ENCODE measurements around the gene MPPED2. TPM values are rescaled to one million over a fixed set of nuclear protein-coding genes. Genes with fewer than 3 reads are reported as not detected.

Gene MPPED2
- total RNA-seq, 5 donors from 2014 or later (not counting 1 experiment from before 2014, with no cell fraction given): 0.58 to 8.1 (median 0.99) TPM

DNA sequence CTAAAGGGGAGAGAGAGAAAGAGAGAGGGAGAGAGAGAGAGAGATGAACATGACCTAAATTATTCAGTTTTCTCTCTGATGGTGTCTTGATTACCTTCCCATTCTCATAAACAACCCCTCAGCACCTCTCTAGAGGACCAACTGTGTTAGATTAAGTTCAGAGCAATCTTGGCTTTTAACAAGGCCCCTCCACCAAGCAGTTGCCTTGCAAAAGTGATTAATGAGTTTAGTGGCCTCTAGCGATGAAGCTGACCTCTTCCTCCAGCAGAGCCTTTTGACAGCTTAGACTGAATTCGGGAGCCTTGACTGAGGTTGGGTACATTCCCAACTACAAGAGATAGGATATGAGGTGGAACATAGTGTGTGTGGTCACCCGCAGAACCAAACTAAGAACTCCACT, 197.2 kb downstream of the MPPED2 start:
- Histone ChIP-seq H3K27ac (ENCODE audit: low read length) (no peak overlapping the region), H3K36me3 (ENCODE audit: control insufficient read depth in 2 of 2, extremely low read depth in 1 of 2, insufficient read depth in 1 of 2, low read length in 1 of 2) (no peaks in the 10 kb centered on the region), H3K4me1 (ENCODE audit: control insufficient read depth in 1 of 2, extremely low read depth in 1 of 2, insufficient read depth in 2 of 2, low read length in 2 of 2) (no peaks in the 10 kb centered on the region), H3K9me3 (no peaks in the 10 kb centered on the region), H3K27me3 (replicated peaks in 1 of 2; ENCODE audit: control insufficient read depth in 2 of 2, extremely low read depth in 1 of 2, insufficient read depth in 2 of 2, low read length in 1 of 2) (no peaks in the 10 kb centered on the region), H3K4me3 (ENCODE audit: control insufficient read depth in 1 of 2, extremely low read depth in 1 of 2, low read length in 1 of 2) (no peak overlapping the region)
- ChIA-PET CTCF (no interaction called here), POLR2A (no interaction called here)
- H3K4me3 Mint-ChIP-seq: no peak overlapping the region
- DNase-seq (no peak), ATAC-seq (replicated peaks in 1 of 4) (no peak)
- H3K27me3 Mint-ChIP-seq: peaks cover 1 to 16% of the 10 kb centered on the region in 2 donors
- no CpG with 5 or more reads among the region's 3 CpGs for WGBS (ENCODE audit: insufficient coverage)
- no peaks in the 10 kb centered on the region for H3K4me1 Mint-ChIP-seq
- no peak overlapping the region for H3K27ac Mint-ChIP-seq
- no peaks in the 10 kb centered on the region for H3K36me3 Mint-ChIP-seq
- H3K9me3 Mint-ChIP-seq: no peaks in the 10 kb centered on the region

DNA sequence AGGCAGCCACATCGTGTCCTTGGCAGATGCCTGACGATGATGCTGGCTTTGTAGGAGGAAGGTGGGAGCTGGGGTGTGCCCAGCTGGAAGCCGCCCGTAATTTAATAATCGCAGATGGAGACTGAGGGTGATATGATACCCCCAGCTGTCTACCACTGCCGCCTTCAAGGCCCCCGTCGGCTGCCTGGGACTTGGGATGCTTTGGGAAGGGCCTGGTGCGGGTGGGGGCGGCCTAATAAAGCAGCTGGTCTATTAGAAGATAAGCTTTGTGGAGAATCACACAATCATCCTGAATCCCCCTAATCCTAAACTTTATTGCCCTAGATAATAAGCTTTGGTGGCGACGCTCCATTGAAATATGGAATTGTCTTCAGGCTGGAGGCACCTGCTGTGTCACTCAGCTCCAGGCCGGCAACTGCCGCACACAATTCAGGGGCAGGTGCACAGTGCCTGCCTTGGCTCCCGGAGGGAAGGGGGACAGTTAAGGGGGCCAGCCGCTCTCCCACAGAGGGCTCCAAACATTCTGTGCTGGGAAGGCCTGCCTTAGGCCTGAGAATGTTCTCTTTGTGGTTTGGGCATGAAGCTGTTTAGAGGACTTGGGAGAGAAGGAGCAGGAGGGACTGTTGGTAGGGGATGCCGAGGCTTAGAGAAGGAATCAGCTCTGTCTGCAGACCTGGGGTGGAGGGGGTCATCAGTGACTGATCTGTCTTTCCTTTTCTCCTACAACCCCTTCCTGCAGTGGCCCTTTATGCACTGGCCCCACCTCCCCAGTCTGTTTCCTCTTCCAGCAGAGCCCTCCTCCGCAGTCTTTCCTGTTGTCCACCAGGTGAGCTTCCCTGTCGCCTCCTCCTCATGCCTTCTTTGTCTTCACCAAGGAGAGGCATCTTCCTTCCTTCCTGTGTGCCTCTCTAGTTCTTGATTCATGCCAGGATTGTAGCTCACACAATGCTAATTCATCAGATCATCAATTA, 198.0 kb downstream of the MPPED2 start:
- H3K4me3 ChIP-seq (ENCODE audit: control insufficient read depth in 1 of 2, extremely low read depth in 1 of 2, low read length in 1 of 2): no peak overlapping the region
- Mint-ChIP-seq H3K4me1 (no peaks in the 10 kb centered on the region), H3K36me3 (no peaks in the 10 kb centered on the region), H3K9me3 (no peaks in the 10 kb centered on the region), H3K4me3 (no peak overlapping the region), H3K27ac (no peak overlapping the region), H3K27me3 (peaks cover 1 to 17% of the 10 kb centered on the region in 2 donors)
- no peak for DNase-seq
- no peaks in the 10 kb centered on the region for H3K9me3 ChIP-seq
- H3K4me1 ChIP-seq (ENCODE audit: control insufficient read depth in 1 of 2, extremely low read depth in 1 of 2, insufficient read depth in 2 of 2, low read length in 2 of 2): no peaks in the 10 kb centered on the region
- CTCF ChIA-PET: interaction anchor here in 1 of 2 donors (0.6 kb wide), 1 partner anchor 49 kb away, joined by 3 read pairs; no protein-coding TSS in a partner anchor
- POLR2A ChIA-PET: no interaction called here
- ATAC-seq (replicated peaks in 1 of 4): no peak
- H3K27ac ChIP-seq (ENCODE audit: low read length): no peak overlapping the region
- 87% methylated on average over 7 of the region's 19 CpGs for WGBS (ENCODE audit: insufficient coverage)
- H3K36me3 ChIP-seq (ENCODE audit: control insufficient read depth in 2 of 2, extremely low read depth in 1 of 2, insufficient read depth in 1 of 2, low read length in 1 of 2): no peaks in the 10 kb centered on the region
- no peaks in the 10 kb centered on the region for H3K27me3 ChIP-seq (replicated peaks in 1 of 2; ENCODE audit: control insufficient read depth in 2 of 2, extremely low read depth in 1 of 2, insufficient read depth in 2 of 2, low read length in 1 of 2)

DNA sequence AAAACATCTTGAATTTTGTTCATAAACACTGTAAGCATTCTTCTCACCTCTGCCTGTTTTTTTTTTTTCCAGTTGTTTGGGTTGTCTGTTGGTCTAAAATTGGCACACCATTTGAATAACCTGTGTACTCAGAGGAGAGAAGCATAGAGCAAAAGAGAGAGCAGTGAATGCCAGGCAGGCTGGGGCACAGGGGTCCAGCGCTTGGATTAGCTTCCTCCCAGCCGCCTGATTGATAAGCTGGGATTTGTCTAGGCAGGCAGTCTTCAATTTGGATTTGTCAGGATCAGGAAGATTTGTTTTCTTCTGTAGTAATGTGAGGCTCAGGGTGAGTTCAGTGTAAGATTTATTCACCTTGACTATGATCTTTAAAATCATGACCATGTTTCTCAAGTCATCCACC, 204.3 kb downstream of the MPPED2 start:
- no peaks in the 10 kb centered on the region for H3K36me3 ChIP-seq (ENCODE audit: control insufficient read depth in 2 of 2, extremely low read depth in 1 of 2, insufficient read depth in 1 of 2, low read length in 1 of 2)
- no peak for ATAC-seq (replicated peaks in 1 of 4)
- Mint-ChIP-seq H3K27me3 (peaks cover 1 to 20% of the 10 kb centered on the region in 2 donors), H3K36me3 (no peaks in the 10 kb centered on the region), H3K9me3 (no peaks in the 10 kb centered on the region), H3K4me3 (no peak overlapping the region), H3K27ac (no peak overlapping the region), H3K4me1 (no peaks in the 10 kb centered on the region)
- no peak overlapping the region for H3K4me3 ChIP-seq (ENCODE audit: control insufficient read depth in 1 of 2, extremely low read depth in 1 of 2, low read length in 1 of 2)
- no peaks in the 10 kb centered on the region for H3K4me1 ChIP-seq (ENCODE audit: control insufficient read depth in 1 of 2, extremely low read depth in 1 of 2, insufficient read depth in 2 of 2, low read length in 2 of 2)
- DNase-seq: no peak
- H3K9me3 ChIP-seq: no peaks in the 10 kb centered on the region
- no peak overlapping the region for H3K27ac ChIP-seq (ENCODE audit: low read length)
- POLR2A ChIA-PET: no interaction called here
- WGBS (ENCODE audit: insufficient coverage): no CpG with 5 or more reads among the region's 2 CpGs
- CTCF ChIA-PET: no interaction called here
- H3K27me3 ChIP-seq (replicated peaks in 1 of 2; ENCODE audit: control insufficient read depth in 2 of 2, extremely low read depth in 1 of 2, insufficient read depth in 2 of 2, low read length in 1 of 2): peaks cover 0 to 2% of the 10 kb centered on the region in 2 experiments

DNA sequence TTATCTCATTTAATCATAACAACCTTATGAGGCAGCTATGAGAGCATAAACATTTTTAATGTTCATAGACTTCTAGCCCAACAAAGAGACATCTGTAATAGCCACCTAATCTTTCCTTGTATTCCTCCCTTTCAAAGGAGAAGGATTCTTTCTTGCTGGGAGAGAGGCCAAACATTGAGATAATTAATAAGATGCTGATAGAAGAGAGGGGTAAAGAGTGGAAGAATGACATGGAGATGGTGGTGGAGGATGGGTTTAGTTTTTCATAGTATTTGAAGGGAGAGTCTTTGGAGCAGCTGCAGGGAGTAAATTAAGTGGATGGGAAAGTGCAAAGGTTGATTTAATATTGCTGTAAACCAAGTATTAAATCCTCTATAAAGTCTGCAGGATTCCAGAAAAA, 205.3 kb downstream of the MPPED2 start:
- ATAC-seq (replicated peaks in 1 of 4) (no peak), DNase-seq (no peak)
- Histone ChIP-seq H3K27me3 (replicated peaks in 1 of 2; ENCODE audit: control insufficient read depth in 2 of 2, extremely low read depth in 1 of 2, insufficient read depth in 2 of 2, low read length in 1 of 2) (peaks cover 0 to 2% of the 10 kb centered on the region in 2 experiments), H3K4me1 (ENCODE audit: control insufficient read depth in 1 of 2, extremely low read depth in 1 of 2, insufficient read depth in 2 of 2, low read length in 2 of 2) (no peaks in the 10 kb centered on the region), H3K9me3 (no peaks in the 10 kb centered on the region), H3K4me3 (ENCODE audit: control insufficient read depth in 1 of 2, extremely low read depth in 1 of 2, low read length in 1 of 2) (no peak overlapping the region), H3K27ac (ENCODE audit: low read length) (no peak overlapping the region), H3K36me3 (ENCODE audit: control insufficient read depth in 2 of 2, extremely low read depth in 1 of 2, insufficient read depth in 1 of 2, low read length in 1 of 2) (no peaks in the 10 kb centered on the region)
- H3K9me3 Mint-ChIP-seq: no peaks in the 10 kb centered on the region
- H3K27me3 Mint-ChIP-seq: peaks cover 1 to 18% of the 10 kb centered on the region in 2 donors
- ChIA-PET CTCF (no interaction called here), POLR2A (interaction anchor here in 1 of 2 donors (0.7 kb wide), 1 partner anchor 33 kb away, joined by 3 read pairs; no protein-coding TSS in a partner anchor)
- no peaks in the 10 kb centered on the region for H3K4me1 Mint-ChIP-seq
- no peaks in the 10 kb centered on the region for H3K36me3 Mint-ChIP-seq
- H3K4me3 Mint-ChIP-seq: no peak overlapping the region
- no peak overlapping the region for H3K27ac Mint-ChIP-seq

DNA sequence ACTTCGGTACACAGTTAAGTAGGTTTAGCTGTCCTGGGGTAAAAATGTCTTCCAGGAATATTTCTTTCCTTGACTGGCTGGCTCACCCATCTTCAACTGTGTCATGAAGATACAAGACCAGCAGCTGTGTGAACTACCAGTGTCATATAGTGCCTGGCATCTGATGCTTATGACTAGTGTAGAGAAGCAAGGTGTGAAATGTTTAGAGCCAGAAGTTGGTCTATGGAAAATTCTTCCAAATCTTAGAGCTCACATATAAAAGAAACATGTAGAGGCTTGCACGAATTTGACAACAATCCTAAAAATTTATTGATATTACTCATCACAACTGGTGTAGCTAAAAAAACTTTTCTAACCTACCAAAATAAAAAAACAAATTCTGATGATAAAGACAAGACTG, 208.8 kb downstream of the MPPED2 start:
- Mint-ChIP-seq H3K27ac (no peak overlapping the region), H3K27me3 (peaks cover 6 to 8% of the 10 kb centered on the region in 2 donors), H3K4me1 (no peaks in the 10 kb centered on the region), H3K9me3 (no peaks in the 10 kb centered on the region), H3K4me3 (no peak overlapping the region), H3K36me3 (no peaks in the 10 kb centered on the region)
- ATAC-seq (replicated peaks in 1 of 4) (no peak), DNase-seq (no peak)
- Histone ChIP-seq H3K36me3 (ENCODE audit: control insufficient read depth in 2 of 2, extremely low read depth in 1 of 2, insufficient read depth in 1 of 2, low read length in 1 of 2) (no peaks in the 10 kb centered on the region), H3K27ac (ENCODE audit: low read length) (no peak overlapping the region), H3K9me3 (no peaks in the 10 kb centered on the region), H3K27me3 (replicated peaks in 1 of 2; ENCODE audit: control insufficient read depth in 2 of 2, extremely low read depth in 1 of 2, insufficient read depth in 2 of 2, low read length in 1 of 2) (peaks cover 0 to 2% of the 10 kb centered on the region in 2 experiments), H3K4me1 (ENCODE audit: control insufficient read depth in 1 of 2, extremely low read depth in 1 of 2, insufficient read depth in 2 of 2, low read length in 2 of 2) (no peaks in the 10 kb centered on the region), H3K4me3 (ENCODE audit: control insufficient read depth in 1 of 2, extremely low read depth in 1 of 2, low read length in 1 of 2) (no peak overlapping the region)
- 67% methylated on average over 1 of the region's 2 CpGs for WGBS (ENCODE audit: insufficient coverage)
- CTCF ChIA-PET: interaction anchor here in 1 of 2 donors (1.1 kb wide), 1 partner anchor 37 kb away, joined by 4 read pairs; no protein-coding TSS in a partner anchor
- POLR2A ChIA-PET: no interaction called here

DNA sequence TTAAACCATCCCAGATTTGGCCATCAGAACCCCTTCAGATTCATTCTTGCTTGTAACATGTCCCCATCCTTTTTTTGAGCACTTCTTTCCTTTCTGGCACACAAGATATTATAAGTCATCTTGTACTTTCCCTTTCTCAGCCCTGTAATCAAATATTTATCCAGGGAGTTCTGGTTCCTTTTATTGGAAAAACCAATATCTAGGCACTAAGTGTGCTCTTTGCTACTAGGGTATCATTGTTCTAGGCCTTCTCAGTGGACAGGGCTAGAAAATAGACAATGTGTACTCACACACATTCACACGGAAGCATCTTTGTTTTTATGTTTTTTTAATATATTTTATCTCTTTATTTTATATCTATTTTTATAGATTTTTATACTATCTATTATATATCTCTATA, 216.0 kb downstream of the MPPED2 start:
- H3K4me1 ChIP-seq (ENCODE audit: control insufficient read depth in 1 of 2, extremely low read depth in 1 of 2, insufficient read depth in 2 of 2, low read length in 2 of 2): no peaks in the 10 kb centered on the region
- no peak overlapping the region for H3K4me3 Mint-ChIP-seq
- no peak overlapping the region for H3K27ac Mint-ChIP-seq
- H3K4me1 Mint-ChIP-seq: no peaks in the 10 kb centered on the region
- no peak for DNase-seq
- peaks cover 6 to 10% of the 10 kb centered on the region in 2 donors for H3K27me3 Mint-ChIP-seq
- no peak overlapping the region for H3K4me3 ChIP-seq (ENCODE audit: control insufficient read depth in 1 of 2, extremely low read depth in 1 of 2, low read length in 1 of 2)
- H3K36me3 ChIP-seq (ENCODE audit: control insufficient read depth in 2 of 2, extremely low read depth in 1 of 2, insufficient read depth in 1 of 2, low read length in 1 of 2): no peaks in the 10 kb centered on the region
- no peaks in the 10 kb centered on the region for H3K9me3 Mint-ChIP-seq
- ChIA-PET CTCF (no interaction called here), POLR2A (no interaction called here)
- no peaks in the 10 kb centered on the region for H3K9me3 ChIP-seq
- no peak overlapping the region for H3K27ac ChIP-seq (ENCODE audit: low read length)
- no peaks in the 10 kb centered on the region for H3K27me3 ChIP-seq (replicated peaks in 1 of 2; ENCODE audit: control insufficient read depth in 2 of 2, extremely low read depth in 1 of 2, insufficient read depth in 2 of 2, low read length in 1 of 2)
- no peak for ATAC-seq (replicated peaks in 1 of 4)
- H3K36me3 Mint-ChIP-seq: no peaks in the 10 kb centered on the region
- no CpG with 5 or more reads among the region's 1 CpG for WGBS (ENCODE audit: insufficient coverage)

All from T-cell (primary cell).